Germinal center (tissue), 1 donor: ENCODE measurements around the gene PDE4B.

Experiments
- DNase-seq: peaks from one replicate; pipeline ENCODE4 v3.0.0; 2012; ENCODE audit warnings: mixed read lengths, low spot score

Gene PDE4B

GRCh38 chr1:66182551-66183178, 390.0 kb downstream of the PDE4B start:
- DNase-seq: no peak

GRCh38 chr1:66183400-66183799, 390.7 kb downstream of the PDE4B start:
- DNase-seq: no peak

- DNase-seq: no peak
Observed at GRCh38 chr1:66197120-66197519, 404.4 kb downstream of the PDE4B start.

- DNase-seq: no peak
Observed at GRCh38 chr1:66197785-66198184, 405.1 kb downstream of the PDE4B start.

- no peak for DNase-seq
Observed at GRCh38 chr1:66206563-66207144, 414.0 kb downstream of the PDE4B start.

- no peak for DNase-seq
Observed at GRCh38 chr1:66207484-66207883, 414.8 kb downstream of the PDE4B start.

GRCh38 chr1:66208632-66209031, 415.9 kb downstream of the PDE4B start:
- DNase-seq: no peak

- DNase-seq: no peak
Observed at GRCh38 chr1:66210635-66211244, 418.0 kb downstream of the PDE4B start.

GRCh38 chr1:66211521-66211920, 418.8 kb downstream of the PDE4B start:
- DNase-seq: no peak

- DNase-seq: no peak
Observed at GRCh38 chr1:66213491-66213890, 420.8 kb downstream of the PDE4B start.

- no peak for DNase-seq
Observed at GRCh38 chr1:66214901-66215300, 422.2 kb downstream of the PDE4B start.

GRCh38 chr1:66217021-66217420, 424.3 kb downstream of the PDE4B start:
- DNase-seq: no peak

- DNase-seq: no peak
Observed at GRCh38 chr1:66217561-66217960, 424.9 kb downstream of the PDE4B start.

- DNase-seq: no peak
Observed at GRCh38 chr1:66220477-66220876, 427.8 kb downstream of the PDE4B start.

GRCh38 chr1:66223681-66224080, 431.0 kb downstream of the PDE4B start:
- no peak for DNase-seq

- no peak for DNase-seq
Observed at GRCh38 chr1:66226985-66227384, 434.3 kb downstream of the PDE4B start.

- no peak for DNase-seq
Observed at GRCh38 chr1:66227966-66228365, 435.3 kb downstream of the PDE4B start.

GRCh38 chr1:66231217-66231616, 438.5 kb downstream of the PDE4B start:
- DNase-seq: no peak

- DNase-seq: no peak
Observed at GRCh38 chr1:66231681-66232463, 439.2 kb downstream of the PDE4B start.

- DNase-seq: no peak
Observed at GRCh38 chr1:66237042-66237441, 444.3 kb downstream of the PDE4B start.

GRCh38 chr1:66237722-66238479, 445.2 kb downstream of the PDE4B start:
- no peak for DNase-seq

- DNase-seq: no peak
Observed at GRCh38 chr1:66239834-66240233, 447.1 kb downstream of the PDE4B start.
